DOHH2 (cell line): ENCODE measurements around the gene SLC16A6.

Experiments used
- H3F3A ChIP-seq: fragments of 200-600 bp; sonication (generic), shearing (Covaris generic); 2 replicates; pipeline ENCODE4 v1.6.0; 2016; ENCODE audit warnings: antibody characterized with exemption, mild to moderate bottlenecking; ENCODE audit not compliant: control insufficient read depth, insufficient read depth
- H3K27ac ChIP-seq: fragments of 200-600 bp; sonication (generic); 2 replicates; pipeline ENCODE4 v1.5.1; 2014; ENCODE audit warnings: low read depth, mild to moderate bottlenecking, low read length, moderate library complexity
- H3K27me3 ChIP-seq: fragments of 200-600 bp; sonication (generic); 2 replicates; pipeline ENCODE4 v1.6.1; 2014; ENCODE audit warnings: mild to moderate bottlenecking, low read length, mixed read lengths; ENCODE audit not compliant: control insufficient read depth
- H3K36me3 ChIP-seq: fragments of 200-600 bp; sonication (generic); 2 replicates; pipeline ENCODE4 v1.6.1; 2014; ENCODE audit warnings: mild to moderate bottlenecking, low read length, moderate library complexity, mixed read lengths; ENCODE audit not compliant: control insufficient read depth
- H3K4me1 ChIP-seq: fragments of 200-600 bp; sonication (generic); 2 replicates; pipeline ENCODE4 v1.6.1; 2014; ENCODE audit warnings: mild to moderate bottlenecking, low read length, mixed read lengths; ENCODE audit not compliant: control insufficient read depth
- H3K4me2 ChIP-seq: fragments of 200-600 bp; sonication (generic); 2 replicates; pipeline ENCODE4 v1.6.0; 2014; ENCODE audit warnings: mild to moderate bottlenecking, low read length, moderate library complexity
- H3K4me3 ChIP-seq: fragments of 200-600 bp; sonication (generic); 2 replicates; pipeline ENCODE4 v1.5.1; 2014; ENCODE audit warnings: mild to moderate bottlenecking, low read length, mixed read lengths
- H3K79me2 ChIP-seq: fragments of 200-600 bp; sonication (generic); 2 replicates; pipeline ENCODE4 v1.6.1; 2014; ENCODE audit warnings: mild to moderate bottlenecking, low read length, mixed read lengths; ENCODE audit not compliant: control insufficient read depth
- H3K9me2 ChIP-seq: fragments of 200-600 bp; sonication (generic); replicated peaks from 2 replicates; pipeline ENCODE4 v1.6.1; 2014; ENCODE audit warnings: mild to moderate bottlenecking, low read length, mixed read lengths; ENCODE audit not compliant: control insufficient read depth
- H3K9me3 ChIP-seq: fragments of 200-600 bp; sonication (generic); 2 replicates; pipeline ENCODE4 v1.6.1; 2014; ENCODE audit warnings: antibody characterized with exemption, low read length, mixed read lengths; ENCODE audit not compliant: control insufficient read depth, insufficient read depth
- H4K20me1 ChIP-seq: fragments of 200-600 bp; sonication (generic); 2 replicates; pipeline ENCODE4 v1.6.0; 2014; ENCODE audit warnings: low read depth, mild to moderate bottlenecking, antibody characterized with exemption, low read length, moderate library complexity; ENCODE audit not compliant: control insufficient read depth, insufficient read depth
- EZH2phosphoT487 ChIP-seq: fragments of 200-600 bp; sonication (generic); IDR thresholded peaks from 2 replicates; pipeline ENCODE4 v1.6.1; 2017; ENCODE audit warnings: borderline replicate concordance, mild to moderate bottlenecking, antibody characterized with exemption, low read length, moderate library complexity, mixed read lengths
- TF ChIP-seq, protein P1 (sequence below): fragments of 200-600 bp; sonication (generic); IDR thresholded peaks from one replicate; pipeline ENCODE4 v1.5.1; 2014; ENCODE audit warnings: antibody characterized with exemption, mild to moderate bottlenecking, low read depth, low read length; ENCODE audit not compliant: poor library complexity, severe bottlenecking

Gene SLC16A6

GRCh38 chr17:68326681-68327080 is 35.8 kb upstream of the SLC16A6 start:
- no peak overlapping the region for H3K4me2 ChIP-seq
- no peak overlapping the region for H3K4me3 ChIP-seq
- H4K20me1 ChIP-seq: no peaks in the 10 kb centered on the region
- H3F3A ChIP-seq: no peaks in the 10 kb centered on the region
- no peak for TF ChIP-seq EZH2phosphoT487
- TF ChIP-seq, protein P1, sequence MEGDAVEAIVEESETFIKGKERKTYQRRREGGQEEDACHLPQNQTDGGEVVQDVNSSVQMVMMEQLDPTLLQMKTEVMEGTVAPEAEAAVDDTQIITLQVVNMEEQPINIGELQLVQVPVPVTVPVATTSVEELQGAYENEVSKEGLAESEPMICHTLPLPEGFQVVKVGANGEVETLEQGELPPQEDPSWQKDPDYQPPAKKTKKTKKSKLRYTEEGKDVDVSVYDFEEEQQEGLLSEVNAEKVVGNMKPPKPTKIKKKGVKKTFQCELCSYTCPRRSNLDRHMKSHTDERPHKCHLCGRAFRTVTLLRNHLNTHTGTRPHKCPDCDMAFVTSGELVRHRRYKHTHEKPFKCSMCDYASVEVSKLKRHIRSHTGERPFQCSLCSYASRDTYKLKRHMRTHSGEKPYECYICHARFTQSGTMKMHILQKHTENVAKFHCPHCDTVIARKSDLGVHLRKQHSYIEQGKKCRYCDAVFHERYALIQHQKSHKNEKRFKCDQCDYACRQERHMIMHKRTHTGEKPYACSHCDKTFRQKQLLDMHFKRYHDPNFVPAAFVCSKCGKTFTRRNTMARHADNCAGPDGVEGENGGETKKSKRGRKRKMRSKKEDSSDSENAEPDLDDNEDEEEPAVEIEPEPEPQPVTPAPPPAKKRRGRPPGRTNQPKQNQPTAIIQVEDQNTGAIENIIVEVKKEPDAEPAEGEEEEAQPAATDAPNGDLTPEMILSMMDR: no peak
- H3K36me3 ChIP-seq: no peaks in the 10 kb centered on the region
- no peaks in the 10 kb centered on the region for H3K9me2 ChIP-seq
- no peak overlapping the region for H3K27ac ChIP-seq
- no peaks in the 10 kb centered on the region for H3K79me2 ChIP-seq
- H3K9me3 ChIP-seq: no peaks in the 10 kb centered on the region
- no peaks in the 10 kb centered on the region for H3K27me3 ChIP-seq
- H3K4me1 ChIP-seq: no peaks in the 10 kb centered on the region

GRCh38 chr17:68325961-68326360 is 35.0 kb upstream of the SLC16A6 start:
- Histone ChIP-seq H3K9me3 (no peaks in the 10 kb centered on the region), H3K79me2 (no peaks in the 10 kb centered on the region), H3K36me3 (no peaks in the 10 kb centered on the region), H3K4me1 (no peaks in the 10 kb centered on the region), H3K4me3 (no peak overlapping the region), H3K9me2 (no peaks in the 10 kb centered on the region), H3F3A (no peaks in the 10 kb centered on the region), H3K27me3 (no peaks in the 10 kb centered on the region), H3K27ac (no peak overlapping the region), H3K4me2 (no peak overlapping the region), H4K20me1 (no peaks in the 10 kb centered on the region)
- no peak for TF ChIP-seq EZH2phosphoT487
- TF ChIP-seq, protein P1: no peak

DNA sequence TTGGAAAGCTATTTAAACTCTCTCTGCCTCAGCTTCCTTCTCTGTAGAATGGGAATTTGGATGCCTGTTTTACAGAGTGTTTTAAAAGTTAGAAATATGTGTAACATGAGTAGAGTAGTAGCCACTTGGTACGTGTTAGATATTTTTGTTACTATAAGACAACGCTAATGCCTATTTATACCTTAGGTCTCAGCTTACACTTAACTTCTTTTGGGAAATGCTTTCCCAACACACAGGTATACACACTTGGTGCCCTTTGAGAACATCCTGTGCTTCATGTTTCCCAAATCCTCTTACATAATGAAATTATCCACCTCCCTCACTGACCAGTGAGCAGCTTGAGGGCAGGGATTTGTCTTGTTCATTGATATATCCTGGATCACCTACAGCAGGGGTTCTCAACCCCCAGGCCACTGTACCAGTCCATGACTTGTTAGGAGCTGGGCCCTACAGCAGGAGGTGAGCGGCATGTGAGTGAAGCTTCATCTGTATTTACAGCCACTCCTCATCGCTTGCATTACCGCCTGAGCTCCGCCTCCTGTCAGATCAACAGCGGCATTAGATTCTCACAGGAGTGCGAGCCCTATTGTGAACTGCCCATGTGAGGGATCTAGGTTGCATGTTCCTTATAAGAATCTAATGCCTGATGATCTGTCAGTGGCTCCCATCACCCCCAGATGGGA is 33.9 kb upstream of the SLC16A6 start:
- Histone ChIP-seq H3K27me3 (no peaks in the 10 kb centered on the region), H3K9me2 (no peaks in the 10 kb centered on the region), H3K27ac (no peak overlapping the region), H3K4me1 (no peaks in the 10 kb centered on the region), H4K20me1 (no peaks in the 10 kb centered on the region), H3K4me2 (no peak overlapping the region), H3K36me3 (no peaks in the 10 kb centered on the region), H3F3A (no peaks in the 10 kb centered on the region), H3K9me3 (no peaks in the 10 kb centered on the region), H3K4me3 (no peak overlapping the region), H3K79me2 (no peaks in the 10 kb centered on the region)
- TF ChIP-seq EZH2phosphoT487: no peak
- TF ChIP-seq, protein P1: no peak
